ENCODE data around the gene UBA5.

UBA5 gene

DNA sequence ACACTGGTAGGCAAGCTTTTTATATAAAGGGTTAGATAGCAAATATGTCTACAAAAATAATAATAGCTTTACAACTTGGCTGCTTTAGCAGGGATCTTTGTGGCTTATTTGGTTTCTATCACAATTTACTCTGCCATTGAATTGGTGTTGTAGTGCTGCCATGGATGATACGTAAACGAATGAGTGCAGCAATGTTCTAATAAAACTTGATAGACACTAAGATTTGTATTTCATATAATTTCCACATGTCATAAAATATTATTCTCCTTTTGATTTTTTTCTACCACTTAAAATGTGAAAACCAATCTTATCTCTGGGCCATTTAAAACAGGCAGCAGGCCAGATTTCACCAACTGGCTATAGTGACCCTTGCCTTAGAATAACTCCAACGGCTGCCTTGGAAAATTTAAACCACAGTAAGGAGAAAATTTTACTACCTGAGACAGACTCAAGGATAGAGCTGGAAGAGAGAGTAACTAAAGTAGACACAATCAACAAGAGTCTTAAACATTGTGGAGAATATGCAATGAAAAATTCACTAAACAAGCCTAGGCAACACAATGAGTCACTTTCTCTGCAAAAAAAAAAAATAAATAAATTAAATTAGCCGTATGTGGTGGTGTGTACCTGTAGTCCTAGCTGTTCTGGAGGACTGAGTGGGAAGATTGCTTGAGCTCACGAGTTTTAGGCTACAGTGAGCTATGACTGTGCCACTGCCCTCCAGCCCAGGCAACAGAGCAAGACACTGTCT lies 54.0 kb downstream of the UBA5 start:
- DNase-seq (ENCODE audit: low read depth in 1 of 2, low spot score in 1 of 2): no peak

DNA sequence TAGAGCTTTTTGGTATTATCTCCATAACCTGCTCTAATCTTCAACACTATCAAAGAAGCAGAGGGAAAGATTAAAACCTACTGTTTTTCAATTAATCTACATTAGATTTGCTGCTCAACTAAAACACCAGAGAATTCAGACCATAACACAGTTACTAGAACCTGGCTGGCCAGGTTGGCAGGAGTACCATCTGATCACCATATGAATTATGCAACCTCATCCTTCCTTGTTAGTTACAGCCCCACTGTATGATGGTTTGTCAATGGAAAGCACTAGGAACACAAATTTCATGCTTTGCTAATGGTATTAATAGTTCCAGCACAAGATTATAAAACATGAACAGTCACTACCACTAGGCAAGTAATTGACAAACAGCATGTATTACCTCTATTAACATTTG lies 56.2 kb downstream of the UBA5 start:
- DNase-seq (ENCODE audit: low read depth in 1 of 2, low spot score in 1 of 2): no peak

GRCh38 chr3:132720228-132720627 lies 60.1 kb downstream of the UBA5 start:
- DNase-seq (ENCODE audit: low read depth in 1 of 2, low spot score in 1 of 2): no peak

DNA sequence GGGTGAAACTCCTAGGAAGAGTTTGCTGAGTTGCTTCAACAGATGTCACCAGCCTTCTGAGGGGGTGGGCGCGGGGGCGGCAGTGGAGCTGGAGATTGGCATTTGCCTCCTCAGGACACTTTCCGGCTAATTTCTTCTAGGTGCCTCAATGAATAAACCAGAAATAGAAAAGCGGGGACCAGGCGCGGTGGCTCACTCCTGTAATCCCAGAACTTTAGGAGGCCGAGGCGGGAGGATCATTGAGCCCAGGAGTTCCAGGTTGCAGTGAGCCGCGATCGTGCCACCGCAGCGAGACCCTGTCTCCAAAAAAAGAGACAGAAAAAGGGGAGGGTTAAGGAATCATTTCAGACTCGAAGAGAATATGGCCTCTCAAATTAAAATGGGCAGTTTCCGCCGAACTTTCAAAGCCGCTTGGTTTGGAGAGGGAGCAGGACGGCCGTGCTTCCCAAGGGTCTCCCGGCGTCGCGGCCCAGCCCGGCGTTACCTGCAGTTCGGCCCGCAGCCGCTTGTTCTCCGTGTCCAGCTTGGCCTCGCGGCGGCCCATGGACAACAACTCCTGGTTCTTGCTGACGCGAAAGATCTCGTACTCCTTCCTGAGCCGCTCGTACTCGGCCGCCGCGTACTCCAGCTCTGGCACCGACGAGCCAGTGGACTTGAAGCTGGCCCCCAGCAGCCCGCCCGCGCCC lies 61.5 kb downstream of the UBA5 start:
- no peak for DNase-seq (ENCODE audit: low read depth in 1 of 2, low spot score in 1 of 2)

DNA sequence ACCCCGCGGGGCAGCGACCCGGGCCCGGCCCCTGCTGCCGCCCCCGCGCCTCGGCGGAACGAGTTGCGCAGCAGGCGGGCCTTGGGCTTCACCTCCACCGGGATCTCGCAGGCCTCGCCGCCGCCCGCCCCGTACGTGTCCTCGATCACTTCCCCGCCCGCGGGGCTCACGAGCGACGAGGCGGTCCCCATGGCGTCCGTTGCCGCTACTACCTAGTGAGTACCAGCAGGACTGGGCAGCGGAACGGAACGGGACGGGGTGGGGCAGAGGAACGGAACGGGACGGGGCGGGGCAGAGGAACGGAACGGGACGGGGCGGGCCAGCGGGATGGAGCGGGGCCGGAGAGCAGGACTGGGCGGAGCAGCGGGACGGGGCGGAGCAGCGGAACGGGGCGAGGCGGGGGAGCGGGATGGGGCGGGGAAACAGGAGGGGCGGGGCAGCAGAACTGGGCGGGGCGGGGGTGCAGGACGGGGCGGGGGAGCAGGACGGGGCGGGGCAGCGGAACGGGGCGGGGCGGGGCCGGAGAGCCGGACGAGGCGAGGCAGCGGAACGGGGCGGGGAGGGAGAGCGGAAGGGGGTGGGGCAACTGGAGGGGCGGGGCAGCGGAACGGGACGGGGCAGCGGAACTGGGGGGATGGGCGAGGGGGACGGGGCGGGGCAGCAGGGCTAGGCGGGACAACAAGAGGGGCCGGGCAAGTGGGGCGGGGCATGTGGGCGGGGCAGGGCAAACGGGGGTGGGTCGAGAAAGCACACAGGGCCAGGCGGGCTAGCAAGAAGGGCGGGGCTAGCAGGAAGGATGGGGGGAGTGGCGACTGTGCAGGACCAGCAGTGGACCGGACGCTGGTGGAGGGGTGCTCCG lies 62.3 kb downstream of the UBA5 start, which contains the start of gene NPHP3:
Gene NPHP3 (minus strand): TSS at position 245 of the 859 bp plus-strand sequence. CDS start 54 bp downstream, at position 191.
- DNase-seq (ENCODE audit: low read depth in 1 of 2, low spot score in 1 of 2): peak; percentile 96 to 97

GRCh38 chr3:132723024-132723950 lies 63.2 kb downstream of the UBA5 start:
- DNase-seq (ENCODE audit: low read depth in 1 of 2, low spot score in 1 of 2): no peak

DNA sequence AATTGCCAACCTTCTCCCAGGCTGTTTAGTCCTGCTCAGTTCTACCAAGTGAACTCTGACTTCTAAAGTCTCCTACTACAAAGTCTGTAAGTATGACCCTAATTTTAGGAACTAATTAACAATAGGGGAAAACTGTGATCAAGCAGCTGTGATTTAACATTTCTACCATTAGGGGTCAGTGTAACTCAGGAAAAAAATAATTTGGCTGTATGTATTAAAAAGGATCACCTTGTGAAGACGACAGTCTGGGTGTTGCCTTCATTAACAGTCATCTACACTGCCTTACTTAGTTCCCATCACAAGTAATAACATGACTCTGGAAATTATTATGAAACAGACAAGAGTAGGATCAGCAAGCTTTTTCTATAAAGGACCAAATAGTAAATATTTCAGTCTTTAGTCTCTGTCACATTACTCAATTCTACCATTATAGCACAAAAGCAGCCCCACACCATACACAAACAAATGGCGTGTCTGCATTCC lies 66.3 kb downstream of the UBA5 start:
- DNase-seq (ENCODE audit: low read depth in 1 of 2, low spot score in 1 of 2): no peak

Measured in activated CD4-positive, alpha-beta T cell treated with anti-CD3 and anti-CD28 coated beads, Interleukin-2, amount 50 U/mL, for 24 hours (primary cell).